Measurements from ENCODE around the gene USF1. TPM values are rescaled to one million over a fixed set of nuclear protein-coding genes. Genes with fewer than 3 reads are reported as not detected.
A peak's percentile ranks its signal among the peaks of the same experiment; 100 is the strongest.

USF1 gene
- polyA plus RNA-seq, 1 of the 3 experiments (the other 2 are of a cell fraction), result 43.1 TPM

- Histone ChIP-seq H3K27me3 (ENCODE audit: insufficient read depth) (no peaks in the 10 kb centered on the region), H3F3A (replicated peaks; ENCODE audit: insufficient read depth) (no peaks in the 10 kb centered on the region), H3K36me3 (replicated peaks in 1 of 2; ENCODE audit: control insufficient read depth in 1 of 2, insufficient read depth in 2 of 2, low read length in 1 of 2) (peaks cover 17 to 33% of the 10 kb centered on the region in 2 experiments), H3K4me3 (ENCODE audit: low read depth in 2 of 2, low read length in 1 of 2) (peak overlapping the region; percentile 55 to 60), H3K9me2 (no peaks in the 10 kb centered on the region), H3K9me3 (no peaks in the 10 kb centered on the region), H3K27ac (ENCODE audit: low read depth in 2 of 2, low read length in 1 of 2) (peak overlapping the region in 1 of 2 experiments; percentile 54; a peak in 1 of 4 replicates), H3K79me2 (ENCODE audit: insufficient read depth) (peaks cover 6% of the 10 kb centered on the region; the same call in 1 of the 2 replicates), H2AFZ (ENCODE audit: low read depth) (peak overlapping the region; percentile 74; the same call in 1 of the 2 replicates), H3K9ac (peak overlapping the region; percentile 66), H3K4me1 (ENCODE audit: control insufficient read depth in 1 of 2, insufficient read depth in 2 of 2, low read depth in 1 of 2, low read length in 1 of 2) (peaks cover 0 to 4% of the 10 kb centered on the region in 2 experiments; a peak in 1 of 4 replicates), H4K20me1 (ENCODE audit: insufficient read depth) (no peaks in the 10 kb centered on the region), H3K4me2 (peak overlapping the region; percentile 74)
- ChIA-PET CTCF (interaction anchor here (0.6 to 6.9 kb wide), 7 partner anchors 9 to 101 kb away, joined by 3 to 43 read pairs (median 6); partner anchors contain the start of gene KLHDC9), POLR2A (interaction anchor here (0.7 to 1.7 kb wide), 3 partner anchors 8 to 264 kb away, joined by 3 to 11 read pairs (median 4); partner anchors contain the start of gene USF1)
- TF ChIP-seq NRF1 (IDR thresholded peaks at IDR 0.05; ENCODE audit: low read depth, low read length) (no peak), MXI1 (IDR thresholded peaks at IDR 0.05; ENCODE audit: low read depth, low read length) (no peak), SIN3A (IDR thresholded peaks at IDR 0.05; ENCODE audit: borderline replicate concordance, low read depth, low read length) (no peak), TAF1 (IDR thresholded peaks at IDR 0.05; ENCODE audit: borderline replicate concordance, low read depth, low read length) (no peak), RXRA (IDR thresholded peaks at IDR 0.05; ENCODE audit: borderline replicate concordance, low read depth) (no peak), CTCF (IDR thresholded peaks at IDR 0.05) (no peak), POLR2AphosphoS5 (IDR thresholded peaks at IDR 0.05; ENCODE audit: low read depth, low read length) (no peak), FOXM1 (IDR thresholded peaks at IDR 0.05; ENCODE audit: low read depth) (no peak), FOSL2 (IDR thresholded peaks at IDR 0.05; ENCODE audit: borderline replicate concordance, low read depth) (no peak), RCOR1 (IDR thresholded peaks at IDR 0.05; ENCODE audit: low read length) (no peak), RAD21 (IDR thresholded peaks at IDR 0.05; ENCODE audit: low read length) (no peak), REST (IDR thresholded peaks at IDR 0.05; ENCODE audit: low read depth, low read length) (no peak)
- TF ChIP-seq, protein P1, sequence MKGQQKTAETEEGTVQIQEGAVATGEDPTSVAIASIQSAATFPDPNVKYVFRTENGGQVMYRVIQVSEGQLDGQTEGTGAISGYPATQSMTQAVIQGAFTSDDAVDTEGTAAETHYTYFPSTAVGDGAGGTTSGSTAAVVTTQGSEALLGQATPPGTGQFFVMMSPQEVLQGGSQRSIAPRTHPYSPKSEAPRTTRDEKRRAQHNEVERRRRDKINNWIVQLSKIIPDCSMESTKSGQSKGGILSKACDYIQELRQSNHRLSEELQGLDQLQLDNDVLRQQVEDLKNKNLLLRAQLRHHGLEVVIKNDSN (IDR thresholded peaks at IDR 0.05; ENCODE audit: borderline replicate concordance, low read depth), result no peak
- TF ChIP-seq, protein P2, sequence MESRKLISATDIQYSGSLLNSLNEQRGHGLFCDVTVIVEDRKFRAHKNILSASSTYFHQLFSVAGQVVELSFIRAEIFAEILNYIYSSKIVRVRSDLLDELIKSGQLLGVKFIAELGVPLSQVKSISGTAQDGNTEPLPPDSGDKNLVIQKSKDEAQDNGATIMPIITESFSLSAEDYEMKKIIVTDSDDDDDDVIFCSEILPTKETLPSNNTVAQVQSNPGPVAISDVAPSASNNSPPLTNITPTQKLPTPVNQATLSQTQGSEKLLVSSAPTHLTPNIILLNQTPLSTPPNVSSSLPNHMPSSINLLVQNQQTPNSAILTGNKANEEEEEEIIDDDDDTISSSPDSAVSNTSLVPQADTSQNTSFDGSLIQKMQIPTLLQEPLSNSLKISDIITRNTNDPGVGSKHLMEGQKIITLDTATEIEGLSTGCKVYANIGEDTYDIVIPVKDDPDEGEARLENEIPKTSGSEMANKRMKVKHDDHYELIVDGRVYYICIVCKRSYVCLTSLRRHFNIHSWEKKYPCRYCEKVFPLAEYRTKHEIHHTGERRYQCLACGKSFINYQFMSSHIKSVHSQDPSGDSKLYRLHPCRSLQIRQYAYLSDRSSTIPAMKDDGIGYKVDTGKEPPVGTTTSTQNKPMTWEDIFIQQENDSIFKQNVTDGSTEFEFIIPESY (IDR thresholded peaks at IDR 0.05; ENCODE audit: borderline replicate concordance, low read depth), result no peak
- WGBS (ENCODE audit: low lambda C conversion rate), result 65% methylated on average over 21 of the region's 21 CpGs
- DNase-seq, result no peak
Measured at GRCh38 chr1:161037661-161038522, 7.9 kb downstream of the USF1 start.
